Choroid plexus epithelial cell (primary cell): ENCODE data around the gene RFX5.

ENCODE experiments used
- DNase-seq: peaks from one replicate; pipeline ENCODE4 v3.0.0-alpha.2; 2010; ENCODE audit warnings: low read depth
- H3K4me3 ChIP-seq: 2 replicates; pipeline ENCODE4 v1.5.1; 2011; ENCODE audit warnings: low read depth, mild to moderate bottlenecking, control low read depth, low read length, moderate library complexity
- TF ChIP-seq, protein P1 (sequence below): conservative IDR thresholded peaks from 2 replicates; pipeline ENCODE4 v1.5.1; 2011; ENCODE audit warnings: low read depth, mild to moderate bottlenecking, control low read depth, inconsistent platforms, low read length, moderate library complexity

Gene RFX5

DNA sequence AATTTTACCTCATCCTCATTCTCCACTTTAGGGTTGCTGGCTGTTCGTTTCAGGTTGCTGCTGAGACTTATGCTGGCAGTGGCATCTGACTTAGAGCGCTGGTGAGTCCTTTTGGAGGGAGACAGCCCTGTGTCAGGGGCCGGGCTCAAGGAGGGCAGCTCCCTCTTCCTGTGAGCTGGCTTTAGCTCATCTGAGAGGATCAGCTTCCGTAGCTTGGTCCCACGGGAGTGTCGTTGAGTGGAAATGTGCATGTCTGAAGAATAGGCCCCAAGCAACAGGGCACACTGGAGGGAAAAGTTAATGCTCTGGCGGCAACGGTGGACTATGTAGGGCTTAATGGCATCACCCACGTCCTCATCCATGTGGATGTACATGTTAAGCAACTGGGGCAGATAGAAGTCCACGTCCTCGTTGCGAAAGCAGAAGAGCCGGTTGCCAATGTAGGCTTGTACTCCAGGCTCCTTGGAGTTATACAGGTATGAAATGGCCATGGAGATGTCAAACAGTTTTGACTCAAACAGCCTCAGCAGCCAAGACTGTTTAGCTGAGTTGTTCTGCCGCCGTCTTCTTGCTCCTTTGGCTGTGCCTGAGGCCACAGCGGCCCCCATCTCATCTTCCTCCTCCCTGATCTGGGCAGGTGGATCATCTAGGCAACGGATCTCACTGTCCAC, 31.4 kb downstream of the RFX5 start:
- no peak overlapping the region for H3K4me3 ChIP-seq
- TF ChIP-seq, protein P1, sequence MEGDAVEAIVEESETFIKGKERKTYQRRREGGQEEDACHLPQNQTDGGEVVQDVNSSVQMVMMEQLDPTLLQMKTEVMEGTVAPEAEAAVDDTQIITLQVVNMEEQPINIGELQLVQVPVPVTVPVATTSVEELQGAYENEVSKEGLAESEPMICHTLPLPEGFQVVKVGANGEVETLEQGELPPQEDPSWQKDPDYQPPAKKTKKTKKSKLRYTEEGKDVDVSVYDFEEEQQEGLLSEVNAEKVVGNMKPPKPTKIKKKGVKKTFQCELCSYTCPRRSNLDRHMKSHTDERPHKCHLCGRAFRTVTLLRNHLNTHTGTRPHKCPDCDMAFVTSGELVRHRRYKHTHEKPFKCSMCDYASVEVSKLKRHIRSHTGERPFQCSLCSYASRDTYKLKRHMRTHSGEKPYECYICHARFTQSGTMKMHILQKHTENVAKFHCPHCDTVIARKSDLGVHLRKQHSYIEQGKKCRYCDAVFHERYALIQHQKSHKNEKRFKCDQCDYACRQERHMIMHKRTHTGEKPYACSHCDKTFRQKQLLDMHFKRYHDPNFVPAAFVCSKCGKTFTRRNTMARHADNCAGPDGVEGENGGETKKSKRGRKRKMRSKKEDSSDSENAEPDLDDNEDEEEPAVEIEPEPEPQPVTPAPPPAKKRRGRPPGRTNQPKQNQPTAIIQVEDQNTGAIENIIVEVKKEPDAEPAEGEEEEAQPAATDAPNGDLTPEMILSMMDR, result no peak
- no peak for DNase-seq

DNA sequence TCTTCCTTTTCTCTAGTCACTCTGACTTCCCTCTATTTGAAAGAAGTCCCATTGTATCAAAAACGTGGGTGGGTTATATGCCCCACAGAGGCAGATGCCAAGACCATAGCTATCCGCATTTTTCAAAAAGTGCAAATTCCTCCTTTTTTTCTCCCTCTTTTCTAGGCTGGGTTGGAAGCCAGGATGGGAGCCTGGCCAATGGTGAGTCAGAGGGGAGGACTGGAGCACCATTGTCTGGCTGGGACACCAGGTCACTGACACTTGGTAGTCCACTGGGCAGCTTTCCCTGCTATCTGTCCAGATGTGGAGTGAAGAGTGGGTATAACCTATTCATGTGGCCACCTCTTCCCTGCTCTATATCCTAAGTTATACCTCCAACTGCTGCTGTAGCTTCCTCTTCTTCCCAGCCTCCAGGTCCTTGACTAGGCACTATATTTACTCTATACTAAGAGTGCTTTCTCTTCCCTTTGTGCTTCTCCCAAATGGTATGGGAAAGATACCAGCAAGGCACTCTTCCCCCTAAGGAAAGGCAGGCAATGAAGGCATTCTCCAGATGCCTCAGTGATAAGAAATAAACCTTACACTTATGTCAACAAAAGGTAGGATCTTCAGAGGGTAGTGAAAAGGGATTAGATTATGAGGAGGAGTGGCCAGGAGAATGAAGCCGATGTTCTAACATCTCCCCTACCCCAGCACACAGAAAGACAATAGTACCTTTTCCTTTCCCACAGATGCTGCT, 32.7 kb downstream of the RFX5 start:
- peak; percentile 77 for DNase-seq
- TF ChIP-seq, protein P1, result no peak
- H3K4me3 ChIP-seq, result no peak overlapping the region

DNA sequence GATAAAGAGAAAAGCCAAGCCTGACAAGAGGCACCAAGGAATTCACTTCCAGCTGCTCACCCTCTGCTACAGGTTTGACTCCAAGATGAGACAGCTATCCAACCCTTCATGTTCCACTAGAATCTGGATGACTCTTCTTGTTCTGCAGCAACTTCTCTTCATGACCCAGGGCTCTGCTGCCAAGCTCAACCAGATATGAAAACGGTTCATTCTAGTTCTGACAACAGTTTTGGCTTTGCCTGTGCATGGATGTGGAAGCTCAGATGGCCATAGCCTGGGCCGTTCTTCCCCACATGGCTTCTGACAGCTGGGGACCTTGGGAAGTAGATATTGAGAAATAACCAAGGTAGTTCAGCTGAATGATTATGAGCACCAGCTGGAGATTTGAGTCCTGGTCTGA, 33.6 kb downstream of the RFX5 start:
- TF ChIP-seq, protein P1, result no peak
- DNase-seq, result no peak
- no peak overlapping the region for H3K4me3 ChIP-seq

DNA sequence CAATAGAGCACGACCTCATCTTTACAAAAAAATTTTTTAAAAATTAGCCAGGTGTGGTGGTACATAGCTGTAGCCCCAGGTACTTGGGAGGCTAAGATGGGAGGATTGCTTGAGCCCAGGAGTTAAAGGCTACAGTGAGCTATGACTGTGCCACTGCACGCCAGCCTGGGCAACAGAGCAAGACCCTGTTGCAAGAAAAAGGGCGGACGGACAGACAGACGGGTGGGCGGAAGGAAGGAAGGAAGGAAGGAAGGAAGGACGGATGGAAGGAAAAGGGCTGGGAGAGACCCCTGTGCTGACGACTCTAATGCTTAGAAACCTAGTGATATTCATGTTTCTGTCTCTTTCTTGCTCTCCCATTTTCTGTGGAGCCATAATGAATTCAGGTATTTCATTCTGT, 34.2 kb downstream of the RFX5 start:
- H3K4me3 ChIP-seq, result no peak overlapping the region
- TF ChIP-seq, protein P1, result no peak
- DNase-seq, result no peak

DNA sequence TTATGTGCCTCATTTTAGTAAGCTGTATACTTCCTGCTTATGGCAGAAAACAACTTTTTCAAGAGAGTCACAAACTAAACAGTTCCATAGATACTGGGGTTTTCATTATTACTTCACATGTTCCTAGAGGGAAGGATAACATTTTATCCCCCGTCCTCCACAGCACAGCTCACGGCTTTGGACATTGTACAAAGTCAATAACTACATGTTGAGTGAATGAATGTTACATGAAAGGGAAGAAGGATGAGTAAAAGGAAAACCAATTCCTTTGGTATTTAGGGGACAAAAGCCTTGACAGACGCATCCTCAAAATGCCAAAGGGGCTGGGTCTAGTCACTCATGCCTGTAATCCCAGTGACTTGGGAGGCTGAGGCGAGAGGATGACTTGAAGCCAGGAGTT, 34.6 kb downstream of the RFX5 start:
- H3K4me3 ChIP-seq, result no peak overlapping the region
- peak; percentile 41 for DNase-seq
- TF ChIP-seq, protein P1, result no peak

DNA sequence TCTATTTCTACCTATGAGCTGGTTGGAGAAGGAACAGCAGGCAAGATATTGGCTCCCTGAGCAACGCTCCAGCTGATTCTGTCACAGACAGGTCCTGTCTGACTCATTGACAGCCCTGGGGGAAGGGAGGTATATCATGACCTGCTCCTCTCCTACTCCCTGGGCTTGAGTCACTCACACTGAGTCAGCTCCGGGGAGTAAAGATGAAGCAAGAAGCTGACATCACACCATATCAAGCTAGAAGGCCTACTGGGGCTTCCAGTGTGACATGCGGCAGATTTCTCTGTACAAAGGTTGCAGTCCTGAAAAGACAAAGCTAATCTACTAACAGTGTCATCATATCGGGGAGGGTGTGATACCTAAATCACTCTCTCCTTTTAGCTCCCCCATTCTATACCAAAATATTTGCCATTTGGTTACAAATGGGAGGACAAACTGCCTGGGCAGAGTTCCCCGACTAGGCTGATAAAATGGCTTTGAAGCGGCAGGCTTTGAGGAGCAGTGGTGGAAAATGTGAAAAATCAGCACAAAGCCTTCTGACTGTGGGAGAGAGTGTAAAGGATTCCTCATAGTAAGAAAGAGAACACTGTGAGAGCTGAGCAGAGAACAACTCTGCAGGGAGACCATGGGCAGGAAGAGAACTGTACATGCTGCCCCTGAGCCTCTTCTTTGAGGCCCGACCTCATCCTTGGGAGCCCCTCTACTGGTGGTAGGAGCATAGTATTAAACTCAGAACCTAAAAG, 35.3 kb downstream of the RFX5 start:
- TF ChIP-seq, protein P1, result no peak
- H3K4me3 ChIP-seq, result no peak overlapping the region
- DNase-seq, result peak; percentile 100
